GM18870 (cell line): Measurements from ENCODE around the gene PKNOX2.

Source experiments
- ATAC-seq: cut with Tn5 transposase; IDR thresholded peaks from one replicate; pipeline ENCODE4 v1.9.1; 2021; ENCODE audit warnings: moderate library complexity; ENCODE audit not compliant: unreplicated experiment

The PKNOX2 gene

GRCh38 chr11:125304136-125304535 is 139.6 kb downstream of the PKNOX2 start:
- no peak for ATAC-seq

GRCh38 chr11:125304876-125305275 is 140.3 kb downstream of the PKNOX2 start:
- no peak for ATAC-seq

GRCh38 chr11:125305345-125305744 is 140.8 kb downstream of the PKNOX2 start:
- no peak for ATAC-seq

- no peak for ATAC-seq
Measured at GRCh38 chr11:125306476-125306875, 141.9 kb downstream of the PKNOX2 start.

- ATAC-seq, result no peak
Measured at GRCh38 chr11:125308246-125308645, 143.7 kb downstream of the PKNOX2 start.

GRCh38 chr11:125312391-125312790 is 147.8 kb downstream of the PKNOX2 start:
- no peak for ATAC-seq

- no peak for ATAC-seq
Measured at GRCh38 chr11:125312812-125313211, 148.3 kb downstream of the PKNOX2 start.

- ATAC-seq, result no peak
Measured at GRCh38 chr11:125313271-125314219, 149.0 kb downstream of the PKNOX2 start.

GRCh38 chr11:125314276-125315078 is 149.9 kb downstream of the PKNOX2 start:
- no peak for ATAC-seq

GRCh38 chr11:125315079-125315740 is 150.7 kb downstream of the PKNOX2 start:
- ATAC-seq, result no peak

GRCh38 chr11:125317416-125317815 is 152.9 kb downstream of the PKNOX2 start:
- no peak for ATAC-seq

- no peak for ATAC-seq
Measured at GRCh38 chr11:125319649-125320048, 155.1 kb downstream of the PKNOX2 start.

- ATAC-seq, result no peak
Measured at GRCh38 chr11:125320347-125321076, 156.0 kb downstream of the PKNOX2 start.

GRCh38 chr11:125322289-125322688 is 157.7 kb downstream of the PKNOX2 start:
- no peak for ATAC-seq

GRCh38 chr11:125325196-125325595 is 160.6 kb downstream of the PKNOX2 start:
- no peak for ATAC-seq

- ATAC-seq, result no peak
Measured at GRCh38 chr11:125326126-125326525, 161.6 kb downstream of the PKNOX2 start.

GRCh38 chr11:125327518-125328224 is 163.1 kb downstream of the PKNOX2 start:
- ATAC-seq, result no peak

- ATAC-seq, result no peak
Measured at GRCh38 chr11:125328225-125328580, 163.7 kb downstream of the PKNOX2 start.

- ATAC-seq, result no peak
Measured at GRCh38 chr11:125329786-125330185, 165.2 kb downstream of the PKNOX2 start.
